ENCODE data around the gene TIAM1. TPM values are rescaled to one million over a fixed set of nuclear protein-coding genes. Genes with fewer than 3 reads are reported as not detected.

The TIAM1 gene
- total RNA-seq, 6 experiments from 2014 or later = 4.8 to 12.5 (median 7.7) TPM

DNA sequence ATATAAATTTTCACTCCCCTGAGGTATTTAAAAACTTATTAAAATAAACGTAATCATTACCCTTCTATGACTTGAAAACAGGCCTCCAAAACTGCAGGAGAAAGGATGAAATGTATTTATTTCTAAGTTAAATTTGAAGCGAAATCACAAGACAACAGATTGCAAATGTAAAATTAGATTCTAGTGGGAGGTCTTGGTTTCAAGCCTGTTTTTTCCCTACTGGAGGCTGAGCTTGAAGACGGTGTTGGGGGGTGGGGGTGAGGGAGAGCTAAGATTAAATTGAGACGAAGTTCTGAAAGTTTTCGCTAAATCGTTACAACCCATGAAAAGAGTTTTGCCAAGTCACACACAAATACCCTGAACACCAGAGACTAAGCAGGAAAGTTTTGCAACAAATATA is 68.2 kb downstream of the TIAM1 start:
- Histone ChIP-seq H3K36me3 (no peaks in the 10 kb centered on the region), H3K27me3 (no peaks in the 10 kb centered on the region), H3K9me3 (no peaks in the 10 kb centered on the region), H3K4me3 (no peak overlapping the region), H3K27ac (no peak overlapping the region), H3K4me1 (no peaks in the 10 kb centered on the region)
- no peak for TF ChIP-seq POLR2A (IDR thresholded peaks at IDR 0.05)
- TF ChIP-seq, protein P1, sequence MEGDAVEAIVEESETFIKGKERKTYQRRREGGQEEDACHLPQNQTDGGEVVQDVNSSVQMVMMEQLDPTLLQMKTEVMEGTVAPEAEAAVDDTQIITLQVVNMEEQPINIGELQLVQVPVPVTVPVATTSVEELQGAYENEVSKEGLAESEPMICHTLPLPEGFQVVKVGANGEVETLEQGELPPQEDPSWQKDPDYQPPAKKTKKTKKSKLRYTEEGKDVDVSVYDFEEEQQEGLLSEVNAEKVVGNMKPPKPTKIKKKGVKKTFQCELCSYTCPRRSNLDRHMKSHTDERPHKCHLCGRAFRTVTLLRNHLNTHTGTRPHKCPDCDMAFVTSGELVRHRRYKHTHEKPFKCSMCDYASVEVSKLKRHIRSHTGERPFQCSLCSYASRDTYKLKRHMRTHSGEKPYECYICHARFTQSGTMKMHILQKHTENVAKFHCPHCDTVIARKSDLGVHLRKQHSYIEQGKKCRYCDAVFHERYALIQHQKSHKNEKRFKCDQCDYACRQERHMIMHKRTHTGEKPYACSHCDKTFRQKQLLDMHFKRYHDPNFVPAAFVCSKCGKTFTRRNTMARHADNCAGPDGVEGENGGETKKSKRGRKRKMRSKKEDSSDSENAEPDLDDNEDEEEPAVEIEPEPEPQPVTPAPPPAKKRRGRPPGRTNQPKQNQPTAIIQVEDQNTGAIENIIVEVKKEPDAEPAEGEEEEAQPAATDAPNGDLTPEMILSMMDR (IDR thresholded peaks at IDR 0.05) = no peak
- ATAC-seq (no peak), DNase-seq (no peak)
- WGBS (ENCODE audit: insufficient coverage, low coverage, low lambda C conversion rate, missing lambda C conversion rate) = 77% methylated on average over 6 of the region's 6 CpGs
- intact Hi-C loops (cut with DNase I) = no loop called here

DNA sequence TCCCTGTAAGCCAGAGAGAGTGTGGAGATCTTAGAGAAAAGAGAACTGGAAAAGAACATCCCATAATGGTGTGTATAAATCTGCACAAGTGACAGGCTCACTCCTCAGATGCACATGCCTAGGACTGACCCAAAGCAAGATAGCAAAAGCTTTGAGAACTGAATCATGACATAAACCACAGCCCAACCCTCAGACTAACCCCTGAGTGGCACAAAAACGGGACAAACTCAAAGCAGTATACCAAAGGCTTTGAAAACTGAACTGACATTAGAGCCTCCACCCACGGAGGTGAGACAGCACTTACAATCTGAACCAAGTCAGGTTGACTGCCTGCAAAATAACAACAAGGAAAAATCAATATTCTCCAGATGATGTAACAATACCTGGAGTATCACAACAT is 70.8 kb downstream of the TIAM1 start:
- H3K9me3 ChIP-seq = no peaks in the 10 kb centered on the region
- no peaks in the 10 kb centered on the region for H3K36me3 ChIP-seq
- DNase-seq (no peak), ATAC-seq (no peak)
- WGBS (ENCODE audit: insufficient coverage, low coverage, low lambda C conversion rate, missing lambda C conversion rate) = 37% methylated on average over 2 of the region's 2 CpGs
- no peaks in the 10 kb centered on the region for H3K27me3 ChIP-seq
- no peak overlapping the region for H3K27ac ChIP-seq
- intact Hi-C loops (cut with DNase I) = no loop called here
- H3K4me1 ChIP-seq = no peaks in the 10 kb centered on the region
- H3K4me3 ChIP-seq = no peak overlapping the region
- no peak for TF ChIP-seq POLR2A (IDR thresholded peaks at IDR 0.05)
- TF ChIP-seq, protein P1 (IDR thresholded peaks at IDR 0.05) = no peak

DNA sequence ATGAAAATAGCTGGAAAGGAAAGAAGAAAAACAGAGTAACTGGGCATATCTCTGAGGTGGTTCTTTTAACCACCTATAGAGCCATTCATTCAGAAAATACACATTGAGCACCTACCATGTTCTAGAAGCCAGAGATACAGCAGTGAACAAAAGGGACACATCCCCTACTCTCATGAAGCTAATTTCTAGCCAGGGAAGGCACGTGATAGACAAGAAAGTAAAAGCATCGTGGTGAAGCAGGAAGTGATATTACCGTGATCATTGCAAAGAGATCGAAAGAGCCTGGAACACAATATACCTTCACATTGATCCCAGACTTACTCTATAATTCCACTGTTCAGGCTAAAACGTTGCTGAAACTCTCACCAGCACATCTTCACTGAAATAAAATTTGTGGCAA is 76.0 kb downstream of the TIAM1 start:
- ATAC-seq = no peak
- intact Hi-C loops (cut with DNase I) = no loop called here
- no peak overlapping the region for H3K4me3 ChIP-seq
- H3K27me3 ChIP-seq = no peaks in the 10 kb centered on the region
- H3K4me1 ChIP-seq = no peaks in the 10 kb centered on the region
- TF ChIP-seq, protein P1 (IDR thresholded peaks at IDR 0.05) = no peak
- no peak for TF ChIP-seq POLR2A (IDR thresholded peaks at IDR 0.05)
- DNase-seq = no peak
- no peaks in the 10 kb centered on the region for H3K9me3 ChIP-seq
- 57% methylated on average over 5 of the region's 5 CpGs for WGBS (ENCODE audit: insufficient coverage, low coverage, low lambda C conversion rate, missing lambda C conversion rate)
- H3K36me3 ChIP-seq = no peaks in the 10 kb centered on the region
- H3K27ac ChIP-seq = no peak overlapping the region

DNA sequence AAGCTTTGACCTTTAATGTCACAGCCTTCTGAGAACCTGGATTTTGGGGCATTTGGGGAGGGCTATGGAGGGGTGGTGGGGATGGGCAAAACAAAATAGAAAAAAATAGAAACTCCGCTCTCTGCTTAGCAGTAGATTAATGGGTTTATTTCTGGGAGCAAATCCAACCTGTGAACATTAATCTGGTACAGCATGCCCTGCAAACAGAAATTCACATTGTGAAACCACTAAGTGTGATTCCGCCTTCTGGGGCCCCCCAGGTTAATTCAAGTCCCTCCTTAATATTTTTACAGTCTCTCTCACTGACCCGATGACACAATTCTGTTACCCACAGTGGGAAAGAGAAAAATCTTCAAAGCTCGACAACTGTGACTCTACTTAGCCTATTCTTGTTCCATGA is 76.4 kb downstream of the TIAM1 start:
- intact Hi-C loops (cut with DNase I) = no loop called here
- ATAC-seq (peak in 2 of 4 donors; percentile 28 to 41), DNase-seq (no peak)
- 73% methylated on average over 4 of the region's 4 CpGs for WGBS (ENCODE audit: insufficient coverage, low coverage, low lambda C conversion rate, missing lambda C conversion rate)
- TF ChIP-seq, protein P1 (IDR thresholded peaks at IDR 0.05) = no peak
- TF ChIP-seq POLR2A (IDR thresholded peaks at IDR 0.05) = no peak
- no peaks in the 10 kb centered on the region for H3K4me1 ChIP-seq
- no peak overlapping the region for H3K4me3 ChIP-seq
- H3K36me3 ChIP-seq = no peaks in the 10 kb centered on the region
- H3K9me3 ChIP-seq = no peaks in the 10 kb centered on the region
- no peaks in the 10 kb centered on the region for H3K27me3 ChIP-seq
- no peak overlapping the region for H3K27ac ChIP-seq

DNA sequence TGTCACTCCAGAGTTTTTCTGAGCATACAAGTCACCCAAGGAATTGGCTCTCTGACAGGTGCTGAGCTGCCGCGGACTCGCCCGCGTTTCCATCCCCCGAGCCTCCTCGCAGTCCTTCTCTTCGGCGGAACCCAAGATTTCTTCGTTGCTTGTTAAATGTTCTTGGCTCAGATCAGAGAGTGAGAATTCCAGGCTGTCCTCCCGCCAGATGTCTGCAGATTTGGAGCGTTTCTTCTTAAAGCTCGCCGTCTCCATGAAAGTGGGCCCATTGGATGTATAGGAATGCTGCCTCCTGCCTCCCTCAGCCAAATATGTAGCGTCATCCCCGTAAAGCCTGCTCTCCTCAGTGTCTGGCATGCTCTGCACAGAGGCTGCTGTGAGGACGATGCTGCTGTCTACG is 77.8 kb downstream of the TIAM1 start:
- Histone ChIP-seq H3K4me3 (no peak overlapping the region), H3K4me1 (no peaks in the 10 kb centered on the region), H3K27ac (no peak overlapping the region), H3K9me3 (no peaks in the 10 kb centered on the region), H3K36me3 (no peaks in the 10 kb centered on the region), H3K27me3 (no peaks in the 10 kb centered on the region)
- ATAC-seq = no peak
- intact Hi-C loops (cut with DNase I) = no loop called here
- DNase-seq = no peak
- TF ChIP-seq POLR2A (IDR thresholded peaks at IDR 0.05) = no peak
- TF ChIP-seq, protein P1 (IDR thresholded peaks at IDR 0.05) = no peak
- WGBS (ENCODE audit: insufficient coverage, low coverage, low lambda C conversion rate, missing lambda C conversion rate) = 95% methylated on average over 16 of the region's 18 CpGs

All from right lobe of liver (tissue), 6 donors.